Measurements from ENCODE around the gene PPP4R4.
A peak's percentile ranks its signal among the peaks of the same experiment; 100 is the strongest.

The PPP4R4 gene

GRCh38 chr14:94173885-94174603, at the start of gene PPP4R4:
TSS of gene PPP4R4 (plus strand) at chr14:94174322. CDS start at chr14:94174466, 144 bp downstream.
- DNase-seq = peak; percentile 78 to 83

- DNase-seq = no peak
Measured at GRCh38 chr14:94124582-94125377, 49.3 kb upstream of the PPP4R4 start.

- DNase-seq = no peak
Measured at GRCh38 chr14:94125659-94126418, 48.3 kb upstream of the PPP4R4 start.

- no peak for DNase-seq
Measured at GRCh38 chr14:94126419-94126677, 47.8 kb upstream of the PPP4R4 start.

- no peak for DNase-seq
Measured at GRCh38 chr14:94126800-94127199, 47.3 kb upstream of the PPP4R4 start.

GRCh38 chr14:94127330-94127729, 46.8 kb upstream of the PPP4R4 start:
- no peak for DNase-seq

GRCh38 chr14:94128216-94128839, 45.8 kb upstream of the PPP4R4 start:
- DNase-seq = no peak

- peak; percentile 85 to 89 for DNase-seq
Measured at GRCh38 chr14:94129111-94129757, 44.9 kb upstream of the PPP4R4 start, which contains the start of gene IFI27L2. TSS of gene IFI27L2 (minus strand) at chr14:94129604. CDS start at chr14:94129564, 40 bp downstream.

GRCh38 chr14:94129758-94130414, 44.2 kb upstream of the PPP4R4 start:
- DNase-seq = no peak

GRCh38 chr14:94132285-94132887, 41.7 kb upstream of the PPP4R4 start:
- peak; percentile 43 to 74 for DNase-seq

- no peak for DNase-seq
Measured at GRCh38 chr14:94135476-94135875, 38.6 kb upstream of the PPP4R4 start.

GRCh38 chr14:94136575-94137331, 37.4 kb upstream of the PPP4R4 start:
- DNase-seq = peak; percentile 68 to 84

- DNase-seq = no peak
Measured at GRCh38 chr14:94138251-94138650, 35.9 kb upstream of the PPP4R4 start.

- no peak for DNase-seq
Measured at GRCh38 chr14:94139006-94139405, 35.1 kb upstream of the PPP4R4 start.

- no peak for DNase-seq
Measured at GRCh38 chr14:94139421-94139820, 34.7 kb upstream of the PPP4R4 start.

GRCh38 chr14:94142247-94142646, 31.9 kb upstream of the PPP4R4 start:
- DNase-seq = no peak

- DNase-seq = no peak
Measured at GRCh38 chr14:94142836-94143235, 31.3 kb upstream of the PPP4R4 start.

- DNase-seq = no peak
Measured at GRCh38 chr14:94143239-94143638, 30.9 kb upstream of the PPP4R4 start.

GRCh38 chr14:94143711-94144110, 30.4 kb upstream of the PPP4R4 start:
- no peak for DNase-seq

GRCh38 chr14:94144765-94145164, 29.4 kb upstream of the PPP4R4 start:
- DNase-seq = no peak

Data from hippocampal formation (tissue), 2 donors.